ENCODE data around the gene GPR65.

Gene GPR65

DNA sequence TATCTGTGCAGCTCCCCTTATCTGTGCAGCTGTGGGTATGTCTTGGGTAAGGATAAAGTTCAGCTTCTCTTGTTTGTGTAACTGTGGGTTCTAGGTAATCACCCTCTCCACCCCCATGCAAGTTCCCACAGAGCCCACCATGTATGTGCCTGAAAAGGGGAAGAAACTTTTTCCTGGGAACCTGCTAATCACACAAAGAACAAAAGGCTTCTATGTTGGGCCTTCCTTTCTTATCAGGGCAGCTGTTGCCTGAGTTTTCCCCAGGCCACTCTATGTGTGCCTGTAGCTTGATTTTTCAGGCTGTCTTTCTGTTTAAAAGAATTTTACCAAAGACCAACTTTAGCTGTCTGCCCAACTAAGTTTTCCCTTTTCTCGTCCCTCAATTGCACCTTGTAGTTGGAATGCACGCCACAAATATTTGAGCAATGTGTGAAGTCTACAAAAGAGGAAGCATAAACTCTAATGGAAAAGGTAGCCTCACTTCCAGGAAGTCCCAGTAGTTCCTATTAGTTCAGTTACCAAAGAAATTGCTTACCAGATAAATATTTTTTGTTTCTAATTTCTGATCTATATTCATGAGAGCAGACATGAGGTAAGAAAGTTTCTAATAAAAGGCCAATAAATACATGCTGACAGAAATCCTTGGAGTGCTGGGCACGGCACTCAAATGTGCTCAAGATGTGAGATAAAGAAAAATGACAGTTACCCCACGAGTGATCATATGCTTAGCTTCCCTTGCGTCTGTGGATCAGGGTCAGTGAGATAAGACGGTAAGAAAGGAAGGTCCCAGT lies 9.2 kb upstream of the GPR65 start:
- no peak overlapping the region for H3K9ac ChIP-seq (ENCODE audit: low read length)
- no peaks in the 10 kb centered on the region for H3K79me2 ChIP-seq (ENCODE audit: low read length)
- TF ChIP-seq, protein P1, sequence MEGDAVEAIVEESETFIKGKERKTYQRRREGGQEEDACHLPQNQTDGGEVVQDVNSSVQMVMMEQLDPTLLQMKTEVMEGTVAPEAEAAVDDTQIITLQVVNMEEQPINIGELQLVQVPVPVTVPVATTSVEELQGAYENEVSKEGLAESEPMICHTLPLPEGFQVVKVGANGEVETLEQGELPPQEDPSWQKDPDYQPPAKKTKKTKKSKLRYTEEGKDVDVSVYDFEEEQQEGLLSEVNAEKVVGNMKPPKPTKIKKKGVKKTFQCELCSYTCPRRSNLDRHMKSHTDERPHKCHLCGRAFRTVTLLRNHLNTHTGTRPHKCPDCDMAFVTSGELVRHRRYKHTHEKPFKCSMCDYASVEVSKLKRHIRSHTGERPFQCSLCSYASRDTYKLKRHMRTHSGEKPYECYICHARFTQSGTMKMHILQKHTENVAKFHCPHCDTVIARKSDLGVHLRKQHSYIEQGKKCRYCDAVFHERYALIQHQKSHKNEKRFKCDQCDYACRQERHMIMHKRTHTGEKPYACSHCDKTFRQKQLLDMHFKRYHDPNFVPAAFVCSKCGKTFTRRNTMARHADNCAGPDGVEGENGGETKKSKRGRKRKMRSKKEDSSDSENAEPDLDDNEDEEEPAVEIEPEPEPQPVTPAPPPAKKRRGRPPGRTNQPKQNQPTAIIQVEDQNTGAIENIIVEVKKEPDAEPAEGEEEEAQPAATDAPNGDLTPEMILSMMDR (IDR thresholded peaks at IDR 0.05; ENCODE audit: low read length) = no peak
- TF ChIP-seq EZH2 (optimal IDR thresholded peaks at IDR 0.05; ENCODE audit: low read depth, low read length) (no peak), EZH2phosphoT487 (IDR thresholded peaks at IDR 0.05; ENCODE audit: low read length) (no peak)
- no peaks in the 10 kb centered on the region for H3K9me2 ChIP-seq (replicated peaks; ENCODE audit: insufficient read depth, low read length)
- no peaks in the 10 kb centered on the region for H3K27me3 ChIP-seq (replicated peaks; ENCODE audit: insufficient read depth, low read length)
- DNase-seq = no peak
- no peak overlapping the region for H3K4me3 ChIP-seq (ENCODE audit: low read length)
- no peaks in the 10 kb centered on the region for H3F3A ChIP-seq (ENCODE audit: insufficient read depth, low read length)
- H3K4me2 ChIP-seq (ENCODE audit: low read depth, low read length) = no peak overlapping the region
- H3K36me3 ChIP-seq (replicated peaks; ENCODE audit: insufficient read depth, low read length) = no peaks in the 10 kb centered on the region
- no peak overlapping the region for H2AFZ ChIP-seq (ENCODE audit: low read length)
- no peak overlapping the region for H3K27ac ChIP-seq (ENCODE audit: low read length)
- peaks cover 4% of the 10 kb centered on the region; the same call in 1 of the 2 replicates for H3K4me1 ChIP-seq (ENCODE audit: low read length)
- no peaks in the 10 kb centered on the region for H4K20me1 ChIP-seq (ENCODE audit: insufficient read depth, low read length)
- H3K9me3 ChIP-seq (replicated peaks; ENCODE audit: insufficient read depth, low read length) = no peaks in the 10 kb centered on the region

DNA sequence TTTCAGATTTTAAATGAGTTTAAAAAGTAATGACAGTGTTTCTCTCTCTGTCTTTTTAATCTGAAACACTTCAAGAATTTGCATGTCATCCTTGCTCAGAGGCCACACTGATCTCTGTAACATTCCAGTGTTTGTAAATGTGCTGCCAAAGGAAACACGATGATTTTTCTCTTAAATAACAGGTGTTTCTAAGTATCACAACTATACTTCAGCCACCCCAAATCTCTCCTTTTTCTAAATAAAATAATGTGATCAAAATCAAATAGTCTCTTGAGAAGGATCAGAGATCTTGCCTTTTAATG lies 8.7 kb upstream of the GPR65 start:
- Histone ChIP-seq H3K79me2 (ENCODE audit: low read length) (no peaks in the 10 kb centered on the region), H3K9me2 (replicated peaks; ENCODE audit: insufficient read depth, low read length) (no peaks in the 10 kb centered on the region), H3F3A (ENCODE audit: insufficient read depth, low read length) (no peaks in the 10 kb centered on the region), H4K20me1 (ENCODE audit: insufficient read depth, low read length) (no peaks in the 10 kb centered on the region), H3K27me3 (replicated peaks; ENCODE audit: insufficient read depth, low read length) (no peaks in the 10 kb centered on the region), H3K4me1 (ENCODE audit: low read length) (peaks cover 4% of the 10 kb centered on the region; the same call in 1 of the 2 replicates), H3K4me3 (ENCODE audit: low read length) (no peak overlapping the region), H2AFZ (ENCODE audit: low read length) (no peak overlapping the region), H3K9me3 (replicated peaks; ENCODE audit: insufficient read depth, low read length) (no peaks in the 10 kb centered on the region), H3K4me2 (ENCODE audit: low read depth, low read length) (no peak overlapping the region), H3K36me3 (replicated peaks; ENCODE audit: insufficient read depth, low read length) (no peaks in the 10 kb centered on the region), H3K27ac (ENCODE audit: low read length) (no peak overlapping the region), H3K9ac (ENCODE audit: low read length) (no peak overlapping the region)
- DNase-seq = no peak
- TF ChIP-seq EZH2phosphoT487 (IDR thresholded peaks at IDR 0.05; ENCODE audit: low read length) (no peak), EZH2 (optimal IDR thresholded peaks at IDR 0.05; ENCODE audit: low read depth, low read length) (no peak)
- TF ChIP-seq, protein P1 (IDR thresholded peaks at IDR 0.05; ENCODE audit: low read length) = no peak

DNA sequence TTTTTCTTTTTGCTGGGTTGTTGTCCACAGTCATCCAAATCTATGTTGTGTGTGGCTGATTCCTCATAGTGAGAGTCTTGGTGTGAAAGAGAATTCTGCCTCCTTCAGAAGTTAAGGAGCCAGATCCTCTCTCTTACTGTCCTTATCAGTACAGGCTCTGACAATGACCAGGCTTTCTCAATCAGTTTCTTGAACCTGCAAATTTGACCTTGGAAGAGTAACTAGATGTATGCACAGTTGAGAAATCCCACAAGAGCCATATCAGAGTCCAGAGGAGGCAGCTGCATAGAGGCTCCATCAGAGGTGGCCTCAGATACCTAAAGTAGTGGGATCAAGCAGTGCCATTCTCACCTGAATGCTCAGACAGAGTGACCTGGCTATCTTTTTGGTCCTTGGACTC lies 6.5 kb upstream of the GPR65 start:
- Histone ChIP-seq H3K36me3 (replicated peaks; ENCODE audit: insufficient read depth, low read length) (no peaks in the 10 kb centered on the region), H3K9ac (ENCODE audit: low read length) (no peak overlapping the region), H3K9me3 (replicated peaks; ENCODE audit: insufficient read depth, low read length) (no peaks in the 10 kb centered on the region), H3K4me1 (ENCODE audit: low read length) (peaks cover 2% of the 10 kb centered on the region; the same call in 1 of the 2 replicates), H3K4me2 (ENCODE audit: low read depth, low read length) (no peak overlapping the region), H3K4me3 (ENCODE audit: low read length) (no peak overlapping the region), H4K20me1 (ENCODE audit: insufficient read depth, low read length) (no peaks in the 10 kb centered on the region), H2AFZ (ENCODE audit: low read length) (no peak overlapping the region), H3K9me2 (replicated peaks; ENCODE audit: insufficient read depth, low read length) (no peaks in the 10 kb centered on the region), H3K79me2 (ENCODE audit: low read length) (no peaks in the 10 kb centered on the region), H3F3A (ENCODE audit: insufficient read depth, low read length) (no peaks in the 10 kb centered on the region), H3K27ac (ENCODE audit: low read length) (no peak overlapping the region), H3K27me3 (replicated peaks; ENCODE audit: insufficient read depth, low read length) (no peaks in the 10 kb centered on the region)
- TF ChIP-seq EZH2 (optimal IDR thresholded peaks at IDR 0.05; ENCODE audit: low read depth, low read length) (no peak), EZH2phosphoT487 (IDR thresholded peaks at IDR 0.05; ENCODE audit: low read length) (no peak)
- TF ChIP-seq, protein P1 (IDR thresholded peaks at IDR 0.05; ENCODE audit: low read length) = no peak
- DNase-seq = no peak
